Suppressor macrophage treated with lipopolysaccharide for 1 hour (primary cell): ENCODE results near the gene SIRT4.

Source experiments
- DNase-seq, 3 donors: peaks; one replicate each; pipeline ENCODE4 v3.0.0-alpha.2; 2020 to 2022

Gene SIRT4

DNA sequence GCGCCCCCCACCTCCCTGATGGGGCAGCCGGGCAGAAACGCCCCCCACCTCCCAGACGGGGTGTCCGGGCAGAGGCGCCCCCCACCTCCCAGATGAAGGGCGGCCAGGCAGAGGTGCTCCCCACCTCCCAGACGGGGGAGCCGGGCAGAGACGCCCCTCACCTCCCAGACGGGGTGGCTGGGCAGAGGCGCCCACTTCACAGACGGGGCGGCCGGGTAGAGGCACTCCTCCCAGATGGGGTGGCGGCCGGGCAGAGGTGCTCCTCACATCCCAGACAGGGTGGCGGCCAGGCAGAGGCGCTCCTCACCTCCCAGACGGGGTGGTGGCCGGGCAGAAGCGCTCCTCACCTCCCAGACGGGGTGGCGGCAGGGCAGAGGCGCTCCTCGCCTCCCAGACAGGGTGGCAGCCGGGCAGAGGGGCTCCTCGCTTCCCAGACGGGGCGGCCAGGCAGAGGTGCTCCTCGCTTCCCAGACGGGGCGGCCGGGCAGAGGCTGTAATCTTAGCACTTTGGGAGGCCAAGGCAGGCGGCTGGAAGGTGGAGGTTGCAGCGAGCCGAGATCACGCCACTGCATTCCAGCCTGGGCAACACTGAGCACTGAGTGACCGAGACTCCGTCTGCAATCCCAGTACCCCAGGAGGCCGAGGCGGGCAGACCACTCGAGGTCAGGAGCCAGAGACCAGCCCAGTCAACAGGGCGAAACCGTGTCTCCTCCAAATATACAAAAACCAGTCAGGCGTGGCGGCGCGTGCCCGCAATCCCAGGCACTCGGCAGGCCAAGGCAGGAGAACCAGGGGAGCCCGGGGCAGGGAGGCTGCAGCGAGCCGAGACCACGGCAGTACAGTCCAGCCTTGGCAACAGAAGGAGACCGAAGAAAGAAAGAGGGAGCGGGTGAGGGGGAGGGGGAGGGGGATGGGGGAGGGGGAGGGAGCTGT is 23.7 kb upstream of the SIRT4 start:
- no peak for DNase-seq

DNA sequence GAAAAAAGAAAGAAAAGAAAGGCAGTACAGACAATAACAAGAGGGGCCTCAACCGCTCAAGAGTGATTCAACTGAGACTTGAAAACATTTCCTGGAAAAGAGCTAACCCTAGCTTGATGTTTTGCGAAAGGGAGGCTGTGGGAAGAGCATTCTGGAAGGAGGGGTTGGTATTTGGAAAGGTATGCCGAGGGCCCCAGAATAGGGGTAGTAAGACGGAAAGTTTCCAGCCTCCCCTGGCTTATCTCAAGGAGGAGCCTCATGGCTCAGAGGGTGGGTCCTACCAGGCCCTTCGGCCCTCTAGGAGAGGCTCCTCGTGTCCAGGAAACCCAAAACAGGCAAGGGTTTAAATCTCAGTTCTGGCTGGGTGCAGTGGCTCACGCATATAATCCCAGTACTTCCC is 18.8 kb upstream of the SIRT4 start:
- no peak for DNase-seq

DNA sequence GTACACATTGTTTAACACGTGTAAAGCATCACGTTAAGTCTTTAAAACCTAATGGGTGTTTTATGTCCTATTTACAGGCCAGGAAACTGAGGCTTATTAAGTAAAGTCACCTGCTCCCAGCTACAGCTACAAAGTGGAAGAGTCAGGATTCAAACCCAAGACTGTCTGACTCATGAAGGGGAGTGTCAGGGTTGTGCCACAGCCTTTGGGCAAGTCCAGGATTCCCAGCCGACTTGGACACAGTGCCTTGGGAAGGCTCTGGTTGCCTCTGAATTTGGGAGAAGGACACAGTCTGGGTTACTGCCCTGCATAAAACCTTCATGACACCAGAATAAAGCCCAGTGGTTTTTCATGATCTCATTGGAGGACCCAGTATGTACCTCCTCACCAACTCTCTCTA is 17.7 kb upstream of the SIRT4 start:
- no peak for DNase-seq

DNA sequence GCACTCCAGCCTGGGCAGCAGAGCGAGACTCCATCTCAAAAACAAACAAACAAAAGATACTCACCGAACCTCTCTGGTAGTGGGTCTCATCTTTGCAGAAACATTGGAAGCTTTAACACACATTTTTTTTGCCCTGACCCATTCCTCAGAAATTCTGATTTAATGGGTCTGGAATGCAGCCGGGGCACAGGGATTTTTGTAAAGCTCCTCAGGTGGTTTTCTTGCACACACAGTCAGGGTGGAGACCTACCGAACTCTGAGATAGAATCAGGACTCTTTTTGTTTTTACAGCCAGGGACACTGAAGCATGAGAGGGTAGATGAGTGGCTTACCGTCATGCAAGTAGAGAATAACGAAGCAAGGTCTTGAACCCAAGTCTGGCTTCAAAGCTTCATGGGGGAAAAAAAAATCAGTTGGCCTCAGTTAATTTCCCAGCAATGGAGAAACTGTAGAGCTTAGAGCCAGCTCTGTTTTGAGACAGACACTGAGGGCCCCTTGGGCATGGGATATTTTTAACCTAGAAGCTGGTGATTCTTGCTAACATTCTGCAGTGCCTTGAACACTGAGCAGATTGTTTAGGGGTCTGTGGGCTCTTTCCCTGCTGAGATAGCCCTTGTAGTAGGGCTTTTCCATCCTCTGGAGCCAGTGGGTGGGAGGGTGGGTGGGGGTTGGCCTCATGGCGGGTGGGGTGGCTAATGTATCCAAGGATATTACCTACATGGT is 15.2 kb upstream of the SIRT4 start:
- DNase-seq, result no peak

DNA sequence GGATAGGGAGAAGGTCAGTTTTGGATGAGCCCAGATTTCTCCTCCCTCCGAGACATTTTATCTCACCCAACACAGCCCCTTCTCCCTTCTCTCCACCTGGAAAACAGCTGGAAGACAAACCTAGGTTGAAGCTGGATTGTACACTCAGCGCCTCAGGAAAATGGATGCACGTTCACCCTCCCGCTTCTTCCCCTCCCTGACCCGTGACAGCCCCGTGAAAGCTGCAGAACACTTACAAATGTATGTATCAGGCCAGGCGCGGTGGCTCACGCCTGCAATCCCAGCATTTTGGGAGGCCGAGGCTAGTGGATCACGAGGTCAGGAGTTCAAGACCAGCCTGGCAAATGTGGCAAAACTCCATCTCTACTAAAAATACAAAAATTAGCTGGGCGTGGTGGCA is 14.6 kb upstream of the SIRT4 start:
- no peak for DNase-seq

DNA sequence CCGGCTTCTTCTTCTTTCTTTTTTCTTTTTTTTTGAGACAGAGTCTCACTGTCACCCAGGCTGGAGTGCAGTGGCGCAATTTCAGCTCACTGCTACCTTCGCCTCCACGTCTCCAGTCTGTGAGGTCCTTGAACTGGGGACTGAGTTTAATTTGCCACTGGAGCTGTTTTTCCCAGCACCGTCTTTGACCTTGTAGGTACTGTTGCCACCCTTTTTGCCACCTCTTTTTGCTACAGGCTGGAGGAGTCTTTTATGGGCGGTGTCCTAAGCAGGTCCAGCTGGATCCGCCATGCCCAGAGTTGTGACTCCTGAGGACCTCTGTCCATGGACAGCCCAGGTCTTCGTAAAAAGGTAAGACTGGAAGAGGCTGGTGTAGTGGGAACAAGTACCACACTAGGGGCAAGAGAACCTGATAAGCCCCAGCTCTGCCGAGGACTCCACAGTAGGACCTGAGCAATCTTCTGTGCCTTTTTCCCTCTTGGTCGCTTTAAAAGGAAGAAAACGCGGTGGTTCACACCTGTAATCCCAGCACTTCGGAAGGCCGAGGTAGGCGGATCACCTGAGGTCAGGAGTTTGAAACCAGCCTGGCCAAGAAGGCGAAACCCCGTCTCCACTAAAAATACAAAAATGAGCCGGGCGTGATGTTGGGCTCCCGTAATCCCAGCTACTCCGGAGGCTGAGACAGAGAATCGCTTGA is 11.4 kb upstream of the SIRT4 start:
- DNase-seq, result peak; percentile 48

DNA sequence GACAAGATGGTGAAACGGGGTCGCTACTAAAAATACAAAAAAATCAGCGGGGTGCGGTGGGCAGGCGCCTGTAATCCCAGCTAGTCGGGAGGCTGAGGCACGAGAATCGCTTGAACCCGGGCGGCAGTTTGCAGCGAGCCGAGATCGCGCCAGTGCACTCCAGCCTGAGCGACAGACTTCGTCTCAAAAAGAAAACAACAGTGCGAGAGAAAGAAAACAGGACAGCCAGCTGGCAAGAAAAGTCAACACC is 9.8 kb upstream of the SIRT4 start:
- DNase-seq, result no peak

DNA sequence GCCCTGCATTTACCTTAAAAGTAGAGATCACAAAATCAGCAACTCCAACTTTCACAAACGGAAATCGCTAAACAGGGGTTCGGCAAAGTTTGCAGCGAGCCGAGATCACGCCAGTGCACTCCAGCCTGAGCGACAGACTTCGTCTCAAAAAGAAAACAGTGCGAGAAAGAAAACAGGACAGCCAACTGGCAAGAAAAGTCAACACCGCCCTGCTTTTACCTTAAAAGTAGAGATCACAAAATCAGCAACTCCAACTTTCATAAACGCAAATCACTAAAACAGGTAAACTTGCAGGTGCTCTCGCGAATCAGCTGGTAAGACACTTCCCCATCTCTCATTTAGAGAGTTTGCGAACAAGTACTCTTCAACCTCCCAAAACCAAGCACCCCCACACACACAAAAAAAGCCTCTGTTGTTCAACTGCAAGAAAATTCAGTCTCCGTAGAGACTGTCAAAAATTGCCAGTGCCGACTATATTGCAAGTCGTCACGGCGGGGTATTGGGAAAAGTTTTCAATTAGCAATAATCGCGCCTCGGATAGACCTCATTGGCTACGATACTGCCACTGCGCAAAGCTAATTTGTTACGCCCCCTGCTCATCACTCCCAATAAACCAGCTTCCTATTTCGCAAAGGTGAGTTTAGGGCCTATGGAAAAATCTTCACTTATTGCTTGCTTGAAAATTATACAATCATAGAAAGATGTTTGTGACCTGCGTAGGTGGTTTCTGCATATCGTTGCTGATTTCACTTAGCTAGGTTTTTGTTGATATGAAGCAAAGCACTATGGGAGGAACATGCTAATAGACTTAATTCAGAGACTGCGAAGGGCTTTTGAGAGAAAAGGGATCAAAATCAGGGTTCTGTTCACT is 9.2 kb upstream of the SIRT4 start, which contains the start of gene RNU4-1:
Gene RNU4-1 (minus strand): TSS at position 577 of the 871 bp plus-strand sequence.
- DNase-seq, result peak; percentile 93 to 98 (median 97)

GRCh38 chr12:120314220-120314619 is 12.1 kb downstream of the SIRT4 start:
- DNase-seq, result peak in 1 of 3 donors; percentile 10

DNA sequence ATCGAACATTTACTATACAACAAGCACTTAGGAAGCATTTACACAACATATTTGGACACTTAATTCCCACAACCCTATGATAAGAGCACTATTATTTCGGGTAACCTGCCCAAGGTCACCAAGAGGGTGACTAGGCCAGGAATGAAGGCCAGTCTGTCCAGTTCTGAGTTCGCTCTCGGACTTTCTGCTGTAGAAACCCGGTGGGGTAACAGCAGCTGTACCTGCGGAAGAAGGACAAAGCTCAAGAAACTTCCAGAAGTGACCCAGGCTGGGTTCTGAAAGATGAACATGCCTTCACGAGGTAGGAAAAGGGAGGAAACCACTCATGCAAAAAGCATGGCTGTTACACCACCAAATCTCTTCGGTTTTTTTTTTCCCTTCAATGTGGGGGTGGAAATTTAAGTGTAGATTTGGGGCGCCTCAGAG is 14.7 kb downstream of the SIRT4 start:
- no peak for DNase-seq

DNA sequence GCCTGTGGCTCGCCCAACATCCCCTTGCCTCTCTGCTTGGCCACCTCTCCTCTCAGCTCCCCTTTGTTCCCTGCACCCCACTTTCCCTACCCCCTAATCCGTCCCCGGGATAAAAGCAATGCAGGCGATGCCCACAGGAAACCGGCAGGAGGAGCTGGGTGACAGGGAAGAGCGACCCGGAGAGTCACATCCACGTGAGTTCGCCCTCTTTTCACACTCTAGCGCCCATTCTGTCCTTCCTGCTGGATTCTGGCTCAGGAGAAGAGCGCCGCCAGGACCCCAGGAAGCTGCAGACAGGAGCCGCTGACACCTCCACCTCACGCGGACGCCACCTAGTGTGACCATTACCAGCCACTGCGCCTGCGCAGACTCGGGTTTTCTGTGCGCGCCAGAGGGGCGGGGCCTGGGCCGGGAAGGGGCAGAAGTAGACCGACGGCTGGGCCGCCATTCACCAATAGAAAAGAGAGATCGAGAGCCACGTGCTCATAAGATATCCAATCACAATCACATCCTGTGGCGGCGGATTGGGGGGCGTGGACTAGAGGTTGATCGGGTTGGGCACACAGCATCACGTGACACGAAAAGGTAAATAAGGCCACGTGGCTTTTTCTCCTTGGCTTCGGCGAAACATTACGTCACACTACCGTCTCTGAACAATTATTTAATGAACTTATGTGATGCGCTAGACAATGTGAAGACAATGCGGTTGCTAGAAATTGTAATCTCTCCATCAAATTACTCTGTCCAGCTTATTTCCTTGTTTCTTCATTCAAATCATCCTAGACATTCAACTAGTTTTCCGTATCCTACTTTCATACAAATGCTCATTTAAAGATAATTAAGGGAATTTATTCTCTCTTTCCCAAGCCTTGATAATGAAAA is 15.3 kb downstream of the SIRT4 start:
- peak; percentile 99 for DNase-seq

GRCh38 chr12:120321382-120322202 is 19.5 kb downstream of the SIRT4 start:
- no peak for DNase-seq

DNA sequence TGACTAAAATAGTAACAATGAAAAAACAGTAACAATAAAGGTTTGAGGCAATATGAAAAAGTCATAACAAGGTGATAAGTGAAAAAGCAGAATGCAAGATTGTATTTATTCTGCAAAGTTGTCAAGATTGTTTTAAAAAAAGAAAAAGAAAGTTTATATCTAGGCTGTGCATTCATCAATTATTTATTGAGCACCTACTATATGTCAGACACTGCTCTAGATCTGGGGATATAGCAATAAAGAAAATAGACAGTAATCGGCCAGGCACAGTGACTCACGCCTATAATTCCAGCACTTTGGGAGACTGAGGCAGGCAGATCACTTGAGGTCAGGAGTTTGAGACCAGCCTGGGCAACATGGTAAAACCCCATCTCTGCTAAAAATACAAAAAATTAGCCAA is 21.7 kb downstream of the SIRT4 start:
- no peak for DNase-seq

DNA sequence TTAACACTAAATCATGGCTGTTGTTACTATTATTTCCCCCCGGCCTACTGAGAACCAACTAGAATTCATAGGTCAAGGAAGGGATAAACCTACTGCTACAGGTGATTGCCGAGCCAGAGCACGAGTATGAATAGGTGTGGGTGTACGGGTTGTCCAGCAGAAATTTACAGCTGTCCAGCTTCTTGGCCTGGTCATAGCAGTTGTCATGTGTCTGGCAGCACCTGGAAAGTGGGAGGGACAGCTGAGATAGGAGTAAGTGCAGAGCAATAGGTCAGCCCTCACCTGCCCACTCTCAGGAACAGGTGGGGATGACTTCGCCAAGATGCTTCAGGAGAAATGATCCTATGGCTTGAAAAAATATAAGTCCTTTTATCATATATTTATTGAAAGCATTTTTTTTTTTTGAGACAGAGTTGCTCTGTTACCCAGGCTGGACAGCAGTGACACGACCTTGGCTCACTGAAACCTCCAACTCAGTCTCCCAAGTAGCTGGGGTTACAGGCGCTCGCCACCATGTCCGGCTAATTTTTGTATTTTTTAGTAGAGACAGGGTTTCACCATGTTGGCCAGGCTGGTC is 22.8 kb downstream of the SIRT4 start:
- DNase-seq, result no peak

DNA sequence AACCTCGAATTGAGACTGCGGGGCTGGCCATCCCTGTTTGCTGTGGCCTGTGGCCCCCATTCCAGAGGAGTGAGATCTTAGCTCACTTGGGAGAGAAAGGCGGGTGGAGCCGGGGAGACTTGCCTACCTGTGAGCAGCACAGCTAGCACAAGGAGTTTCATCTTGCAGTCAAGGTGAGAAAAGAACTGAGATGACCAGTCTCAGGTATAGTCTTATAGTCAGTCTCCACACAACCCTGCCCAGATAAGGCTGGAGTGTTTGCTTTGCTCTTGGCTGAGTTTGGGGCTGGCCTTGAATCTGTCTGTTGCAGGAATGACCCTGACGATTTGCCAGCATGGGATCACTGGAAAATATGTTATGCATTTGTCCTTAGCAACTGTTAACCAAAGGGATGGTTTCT is 25.5 kb downstream of the SIRT4 start, which contains the start of gene PLA2G1B:
Gene PLA2G1B (minus strand): TSS at position 187 of the 400 bp plus-strand sequence. CDS start 26 bp downstream, at position 161.
- no peak for DNase-seq

GRCh38 chr12:120328228-120328627 is 26.1 kb downstream of the SIRT4 start:
- no peak for DNase-seq

DNA sequence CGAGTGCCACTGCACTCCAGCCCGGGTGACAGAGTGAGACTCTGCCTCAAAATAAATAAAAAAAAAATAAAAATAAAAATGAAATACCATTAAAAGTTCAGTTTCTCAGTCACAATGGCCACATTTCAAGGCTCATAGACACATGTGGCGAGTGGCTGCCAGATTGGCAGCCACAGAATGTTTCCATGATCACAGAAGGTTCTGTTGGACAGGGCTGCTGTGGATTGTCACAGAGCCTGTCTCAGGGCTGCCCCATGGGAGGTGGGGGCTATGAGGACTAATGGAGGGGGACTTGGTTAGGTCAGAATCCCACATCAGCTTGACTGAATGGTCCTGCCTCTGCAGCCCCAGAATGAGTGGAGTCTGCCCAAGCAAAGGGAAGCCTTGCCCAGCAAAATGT is 29.3 kb downstream of the SIRT4 start:
- no peak for DNase-seq

GRCh38 chr12:120332041-120332440 is 29.9 kb downstream of the SIRT4 start:
- no peak for DNase-seq

GRCh38 chr12:120332523-120332922 is 30.4 kb downstream of the SIRT4 start:
- no peak for DNase-seq

DNA sequence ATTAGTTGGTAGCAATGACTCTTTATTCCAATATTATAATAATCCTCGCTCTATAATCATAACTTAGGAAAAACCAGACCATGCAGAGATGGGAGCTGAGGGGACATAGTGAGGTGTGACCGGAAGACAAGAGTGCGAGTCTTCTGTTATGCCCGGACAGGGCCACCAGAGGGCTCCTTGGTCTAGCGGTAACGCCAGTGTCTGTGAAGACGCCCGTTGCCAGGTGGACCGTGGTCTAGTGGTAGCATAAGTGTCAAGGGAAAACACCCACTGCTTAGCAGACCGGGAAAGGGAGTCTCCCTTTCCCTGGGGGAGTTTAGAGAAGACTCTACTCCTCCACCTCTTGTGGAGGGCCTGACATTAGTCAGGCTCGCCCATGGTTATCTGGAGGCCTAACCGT is 33.3 kb downstream of the SIRT4 start:
- DNase-seq, result peak; percentile 35 to 44 (median 41)
